ENCODE data around the gene CH25H.
A peak's percentile ranks its signal among the peaks of the same experiment; 100 is the strongest.

CH25H gene

DNA sequence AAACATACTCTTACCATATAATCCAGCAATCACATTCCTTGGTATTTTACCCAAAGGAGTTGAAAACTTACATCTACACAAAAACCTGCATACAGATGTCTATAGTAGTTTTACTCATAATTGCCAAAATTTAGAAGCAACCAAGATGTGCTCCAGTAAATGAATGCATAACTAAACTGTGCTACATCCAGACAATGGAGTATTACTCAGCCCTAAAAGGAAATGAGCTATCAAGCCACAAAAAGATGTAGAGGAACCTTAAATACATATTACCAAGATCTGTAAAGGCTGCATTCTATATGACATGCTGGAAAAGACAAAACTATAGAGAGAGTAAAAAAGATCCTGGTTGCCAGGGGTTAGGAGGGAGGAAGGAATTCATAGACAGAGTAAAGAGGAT is 21.8 kb upstream of the CH25H start:
- H3K27me3 ChIP-seq, result no peaks in the 10 kb centered on the region
- no peak overlapping the region for H3K4me3 ChIP-seq
- H3K4me1 ChIP-seq, result no peaks in the 10 kb centered on the region
- no peak for TF ChIP-seq CTCF (IDR thresholded peaks at IDR 0.05)
- DNase-seq, result no peak
- H3K9me3 ChIP-seq, result no peaks in the 10 kb centered on the region
- no peak overlapping the region for H3K27ac ChIP-seq
- intact Hi-C loops (cut with DNase I; ENCODE audit: low total_unique reads), result no loop called here
- peaks cover 4 to 16% (median 13%) of the 10 kb centered on the region in 3 donors for H3K36me3 ChIP-seq

GRCh38 chr10:89228146-89228545 is 21.0 kb upstream of the CH25H start:
- Histone ChIP-seq H3K4me1 (no peaks in the 10 kb centered on the region), H3K9me3 (no peaks in the 10 kb centered on the region), H3K36me3 (peaks cover 4 to 16% (median 12%) of the 10 kb centered on the region in 3 donors), H3K4me3 (no peak overlapping the region), H3K27ac (no peak overlapping the region), H3K27me3 (no peaks in the 10 kb centered on the region)
- intact Hi-C loops (cut with DNase I; ENCODE audit: low total_unique reads), result no loop called here
- DNase-seq, result no peak
- no peak for TF ChIP-seq CTCF (IDR thresholded peaks at IDR 0.05)

DNA sequence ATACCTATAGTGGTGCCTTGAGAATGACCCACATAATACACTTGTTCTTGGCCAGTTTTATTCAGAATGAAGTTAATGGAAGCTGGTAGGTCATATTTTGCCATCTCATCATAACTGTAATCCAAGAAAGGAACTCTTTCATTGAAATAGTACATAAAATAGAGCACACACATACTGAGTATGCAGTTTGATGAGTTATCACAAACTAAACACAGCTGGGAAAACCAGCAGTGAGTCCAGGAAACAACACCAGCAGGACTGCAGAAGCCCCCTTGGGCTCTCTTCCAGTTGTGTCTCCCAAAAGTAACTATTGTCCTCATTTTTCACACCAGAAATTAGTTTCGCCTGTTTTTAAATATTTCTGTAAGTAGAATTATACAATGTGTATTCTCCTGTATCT is 19.8 kb upstream of the CH25H start:
- Histone ChIP-seq H3K27ac (no peak overlapping the region), H3K9me3 (no peaks in the 10 kb centered on the region), H3K4me3 (no peak overlapping the region), H3K27me3 (no peaks in the 10 kb centered on the region), H3K36me3 (peaks cover 4 to 16% (median 6%) of the 10 kb centered on the region in 3 donors), H3K4me1 (no peaks in the 10 kb centered on the region)
- DNase-seq, result no peak
- intact Hi-C loops (cut with DNase I; ENCODE audit: low total_unique reads), result no loop called here
- TF ChIP-seq CTCF (IDR thresholded peaks at IDR 0.05), result no peak

DNA sequence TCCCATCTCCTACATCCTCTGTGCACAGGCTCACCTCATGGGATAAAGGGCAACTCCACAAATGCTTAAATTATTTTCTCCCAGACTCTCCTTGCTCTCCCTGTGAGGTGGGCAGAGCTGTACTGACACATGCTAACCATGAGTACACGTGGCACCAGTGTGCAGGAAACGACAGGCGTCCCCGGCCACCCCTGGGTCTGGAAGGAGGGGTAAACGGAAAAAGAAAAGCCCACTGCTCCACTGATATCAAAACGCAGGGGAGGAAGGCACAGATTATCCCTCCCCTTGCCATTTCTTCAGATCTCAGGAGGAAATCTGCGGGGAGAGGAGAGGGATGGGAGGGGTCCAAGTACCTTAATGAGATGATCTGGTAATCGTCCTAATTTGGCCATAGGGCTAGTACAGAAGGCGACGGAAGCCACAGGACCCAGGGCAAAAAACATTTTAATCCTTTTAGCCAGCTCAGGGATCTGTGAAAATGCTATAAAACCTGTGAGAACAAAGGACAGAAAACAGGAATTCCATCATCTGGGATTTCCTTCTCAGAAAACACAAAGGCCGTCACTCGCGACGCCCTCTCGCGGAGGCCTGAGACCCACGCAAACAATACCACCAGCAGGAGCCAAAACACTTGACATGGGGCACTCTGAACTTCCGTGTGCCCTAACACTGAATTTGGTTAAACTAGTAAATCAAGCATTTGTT is 17.8 kb upstream of the CH25H start:
- Histone ChIP-seq H3K36me3 (peaks cover 4 to 16% (median 11%) of the 10 kb centered on the region in 3 donors), H3K4me1 (no peaks in the 10 kb centered on the region), H3K4me3 (no peak overlapping the region), H3K9me3 (no peaks in the 10 kb centered on the region), H3K27me3 (no peaks in the 10 kb centered on the region), H3K27ac (no peak overlapping the region)
- intact Hi-C loops (cut with DNase I; ENCODE audit: low total_unique reads), result no loop called here
- peak in 1 of 2 experiments; percentile 10 for TF ChIP-seq CTCF (IDR thresholded peaks at IDR 0.05)
- no peak for DNase-seq

DNA sequence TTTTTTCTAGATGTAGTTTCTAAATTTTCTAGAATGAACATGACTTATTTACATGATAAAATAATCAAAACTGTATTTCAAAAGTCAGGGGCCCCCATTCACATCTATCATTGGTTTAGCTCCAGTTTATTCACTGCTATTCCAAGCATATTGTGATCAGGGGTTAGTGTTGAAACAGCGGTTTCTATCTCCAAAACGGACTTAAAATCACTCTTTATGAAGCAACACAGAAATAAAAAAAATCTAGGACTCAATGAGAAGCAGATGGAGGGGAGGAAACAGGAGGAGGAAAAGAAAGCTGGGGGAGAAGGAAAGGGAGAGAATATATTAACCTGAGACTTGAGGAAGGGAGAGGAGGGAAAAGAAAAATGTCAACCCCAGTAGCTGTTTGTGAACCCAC is 14.8 kb upstream of the CH25H start:
- Histone ChIP-seq H3K27ac (no peak overlapping the region), H3K36me3 (peaks cover 0 to 9% (median 0%) of the 10 kb centered on the region in 3 donors)
- intact Hi-C loops (cut with DNase I; ENCODE audit: low total_unique reads), result no loop called here

More for the DNA sequence above, 14.8 kb upstream of the CH25H start:
- DNase-seq, result no peak
- Histone ChIP-seq H3K27me3 (no peaks in the 10 kb centered on the region), H3K4me1 (peaks cover 0 to 6% (median 1%) of the 10 kb centered on the region in 4 donors), H3K9me3 (no peaks in the 10 kb centered on the region), H3K4me3 (no peak overlapping the region)
- no peak for TF ChIP-seq CTCF (IDR thresholded peaks at IDR 0.05)
